Spleen (tissue), 11 donors: ENCODE measurements around the gene DPYSL3. TPM values are rescaled to one million over a fixed set of nuclear protein-coding genes. Genes with fewer than 3 reads are reported as not detected.

Experiments
- DNase-seq: peaks from one replicate; pipeline ENCODE4 v3.0.0-alpha.2; 2020
- H3K27ac ChIP-seq, 8 donors: fragments of 200-600 bp; sonication (generic) in 7 of 8; 1 replicate in 4 of 8; 2 replicates in 4 of 8; pipeline versions ENCODE4 v1.5.0 to v1.8.0; 2016 to 2021; ENCODE audit warnings: inconsistent platforms in 4 of 8, mild to moderate bottlenecking in 4 of 8, moderate library complexity in 1 of 8
- H3K27me3 ChIP-seq, 7 donors: fragments of 200-600 bp; sonication (generic) in 6 of 7; replicated peaks in 1 of 7; 1 replicate in 4 of 7; 2 replicates in 3 of 7; pipeline versions ENCODE4 v1.5.0 to v1.8.0; 2016 to 2021; ENCODE audit warnings: inconsistent platforms in 3 of 7, mild to moderate bottlenecking in 1 of 7
- H3K36me3 ChIP-seq, 6 donors: fragments of 200-600 bp; sonication (generic) in 5 of 6; 1 replicate in 4 of 6; 2 replicates in 2 of 6; pipeline versions ENCODE4 v1.5.0 to v1.8.0; 2016 to 2021; ENCODE audit warnings: inconsistent platforms in 2 of 6
- H3K4me1 ChIP-seq, 6 donors: fragments of 200-600 bp; sonication (generic) in 5 of 6; 1 replicate in 3 of 6; 2 replicates in 3 of 6; pipeline versions ENCODE4 v1.5.0 to v1.8.0; 2016 to 2021; ENCODE audit warnings: inconsistent platforms in 3 of 6
- H3K4me3 ChIP-seq, 8 donors: fragments of 200-600 bp; sonication (generic) in 7 of 8; 1 replicate in 4 of 8; 2 replicates in 4 of 8; pipeline versions ENCODE4 v1.5.0 to v1.8.0; 2016 to 2021; ENCODE audit warnings: inconsistent platforms in 4 of 8, mild to moderate bottlenecking in 4 of 8, moderate library complexity in 2 of 8
- H3K9me3 ChIP-seq, 8 donors: fragments of 200-600 bp; sonication (generic) in 7 of 8; 1 replicate in 4 of 8; 2 replicates in 4 of 8; pipeline versions ENCODE4 v1.5.0 to v1.8.0; 2016 to 2021; ENCODE audit warnings: inconsistent platforms in 4 of 8
- CTCF ChIP-seq, 11 experiments: fragments of 200-600 bp in 7 of 11; fragments of 450-650 bp in 4 of 11; sonication (generic) in 4 of 11; IDR thresholded peaks in 8 of 11; conservative IDR thresholded peaks in 3 of 11; 1 replicate in 7 of 11; 2 replicates in 4 of 11; pipeline versions ENCODE4 v1.4.0 to v1.8.0; 2016 to 2021; ENCODE audit warnings: antibody characterized with exemption in 11 of 11, inconsistent platforms in 4 of 11, mild to moderate bottlenecking in 1 of 11
- POLR2A ChIP-seq, 3 donors: fragments of 450-650 bp; IDR thresholded peaks; one replicate each; pipeline ENCODE4 v1.5.1; 2017; ENCODE audit warnings: antibody characterized with exemption in 3 of 3, mild to moderate bottlenecking in 1 of 3
- POLR2AphosphoS5 ChIP-seq, 3 donors: sonication (generic); formaldehyde crosslinking; IDR thresholded peaks; one replicate each; pipeline ENCODE4 v1.5.1; 2017; ENCODE audit warnings: antibody characterized with exemption in 3 of 3
- WGBS, 5 donors: extraction: QIAGEN DNeasy Blood & Tissue Kit in 3 of 5; methylation state at CpG; one replicate each; pipeline versions ENCODE4 v1.1.5 to v1.1.7; 2013 to 2018; 5-methylcytosine and 5-hydroxymethylcytosine counted together
- intact Hi-C: fragments of 100-400 bp; cut with DNase I; formaldehyde crosslinking; loops from one replicate; pipeline ENCODE4 v1.15.0; 2023; ENCODE audit warnings: low total_unique reads
- polyA plus RNA-seq, 3 donors: library from polyadenylated mRNA; stranded (reverse); fragments of 200-250 nt; gene quantifications; one replicate each; pipeline ENCODE4 v1.2.1, GENCODE V29; 2013
- total RNA-seq, 7 donors: library from RNA; depleted of rRNA in 3 of 7; stranded (reverse); fragments of >200 nt in 3 of 7; fragmentation: NEBNext Ultra II Directional in 4 of 7; extraction: Animal tissue kit (Norgen Biotek cat#: 25700) in 4 of 7; gene quantifications; one replicate each; pipeline versions ENCODE4 v1.1.0 to v1.2.1, GENCODE V29; 2016 to 2021
- donor health status: healthy with polysubstance abuse.
- donor health status: DM: no; HTN: no; CAD: no; lungs with moderate emphysema.
- donor health status: DM: no; HTN: no; CAD: no.
- donor health status: Bipolar disorder and iron deficiency.
- donor health status: healthy.
- donor health status: DM: no; HTN: no; CAD: no.
- donor health status: DM: yes; HTN: yes; CAD: no.

Gene DPYSL3
- total and polyA plus RNA-seq, 10 donors, result 10.0 to 58.2 (median 40.4) TPM

GRCh38 chr5:147515269-147515668 lies 5.4 kb upstream of the DPYSL3 start:
- no peaks in the 10 kb centered on the region for H3K9me3 ChIP-seq
- peak overlapping the region in 1 of 8 donors; percentile 54 for H3K27ac ChIP-seq
- 59 to 67% (median 65%) methylated on average over 7 of the region's 7 CpGs for WGBS, 5 donors
- no peaks in the 10 kb centered on the region for H3K36me3 ChIP-seq
- DNase-seq, result no peak
- H3K4me1 ChIP-seq, result peaks cover 0 to 6% (median 0%) of the 10 kb centered on the region in 6 donors
- H3K27me3 ChIP-seq, result peaks cover 0 to 12% (median 0%) of the 10 kb centered on the region in 7 donors
- H3K4me3 ChIP-seq, result no peak overlapping the region
- TF ChIP-seq POLR2AphosphoS5 (IDR thresholded peaks at IDR 0.05) (no peak), CTCF (IDR thresholded peaks at IDR 0.05 in 8 of 11, conservative IDR thresholded peaks at IDR 0.05 in 3 of 11) (no peak), POLR2A (IDR thresholded peaks at IDR 0.05) (no peak)
- intact Hi-C loops, result no loop called here

GRCh38 chr5:147512659-147513379 lies 3.0 kb upstream of the DPYSL3 start:
- no peaks in the 10 kb centered on the region for H3K9me3 ChIP-seq
- H3K27me3 ChIP-seq, result peaks cover 0 to 37% (median 12%) of the 10 kb centered on the region in 7 donors
- H3K4me3 ChIP-seq, result no peak overlapping the region
- H3K36me3 ChIP-seq, result no peaks in the 10 kb centered on the region
- no peak overlapping the region for H3K27ac ChIP-seq
- TF ChIP-seq POLR2A (IDR thresholded peaks at IDR 0.05), result no peak
- TF ChIP-seq POLR2AphosphoS5 (IDR thresholded peaks at IDR 0.05), result no peak
- no peak for TF ChIP-seq CTCF (IDR thresholded peaks at IDR 0.05 in 8 of 11, conservative IDR thresholded peaks at IDR 0.05 in 3 of 11)
- peaks cover 0 to 17% (median 7%) of the 10 kb centered on the region in 6 donors for H3K4me1 ChIP-seq
- 78 to 95% (median 82%) methylated on average over 3 of the region's 3 CpGs for WGBS, 5 donors
- intact Hi-C loops, result no loop called here
- DNase-seq, result no peak

DNA sequence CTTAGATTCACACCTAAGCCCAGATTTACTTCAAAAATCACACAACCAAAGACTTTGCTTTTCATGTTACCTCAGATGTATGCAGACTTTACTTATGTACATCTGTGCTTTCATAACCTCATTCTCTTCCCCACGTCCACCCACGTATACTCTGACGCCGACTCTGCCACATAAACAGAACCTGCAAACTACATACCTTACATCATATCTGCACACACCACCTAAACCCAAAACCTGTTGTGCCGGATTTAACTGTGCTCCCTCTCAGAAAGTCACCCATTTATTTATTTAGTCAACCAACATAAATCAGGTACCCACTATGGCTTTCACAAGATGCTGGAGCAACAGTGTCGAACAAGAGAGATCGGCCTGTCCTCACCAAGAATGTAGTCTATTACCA lies 1.0 kb upstream of the DPYSL3 start:
- H3K4me3 ChIP-seq, result no peak overlapping the region
- DNase-seq, result no peak
- H3K36me3 ChIP-seq, result no peaks in the 10 kb centered on the region
- intact Hi-C loops, result no loop called here
- H3K27ac ChIP-seq, result no peak overlapping the region
- H3K27me3 ChIP-seq, result peaks cover 0 to 40% (median 12%) of the 10 kb centered on the region in 7 donors
- 81 to 97% (median 91%) methylated on average over 7 of the region's 7 CpGs for WGBS, 5 donors
- H3K4me1 ChIP-seq, result peaks cover 0 to 15% (median 7%) of the 10 kb centered on the region in 6 donors
- TF ChIP-seq POLR2A (IDR thresholded peaks at IDR 0.05), result no peak
- no peaks in the 10 kb centered on the region for H3K9me3 ChIP-seq

DNA sequence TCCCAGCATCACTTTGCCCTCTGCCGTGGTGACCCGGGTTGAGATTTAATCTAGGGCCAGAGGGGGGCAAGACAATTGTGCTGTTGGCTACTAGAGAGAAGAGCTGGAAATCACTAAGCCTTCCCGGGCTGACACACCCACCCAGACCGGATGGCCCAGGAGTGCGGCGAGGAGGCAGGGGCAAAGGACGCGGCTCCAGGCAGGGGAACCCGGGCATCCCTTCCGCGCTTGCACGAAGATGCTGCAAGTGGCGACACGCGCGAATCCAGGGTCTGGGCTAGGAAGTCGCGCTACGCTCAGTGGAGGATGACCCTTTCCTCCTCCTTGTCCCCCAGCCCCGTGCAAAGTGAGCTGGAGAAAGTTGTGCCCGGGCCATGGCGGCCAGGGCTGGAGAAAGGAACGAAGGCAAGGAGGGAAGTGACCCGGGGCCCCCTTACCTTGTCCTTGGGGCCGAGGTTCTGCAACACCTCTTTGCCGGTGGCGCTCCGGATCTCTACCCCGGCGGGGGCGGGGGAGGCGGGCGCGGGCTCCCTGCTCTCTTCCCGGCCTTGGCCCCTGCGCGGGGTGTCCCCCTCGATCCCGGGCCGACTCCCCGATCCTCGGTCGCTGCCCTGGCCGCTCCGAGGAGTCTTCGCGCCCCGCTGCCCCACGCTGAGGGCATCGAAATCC lies 693 bp downstream of the DPYSL3 start:
- Histone ChIP-seq H3K36me3 (no peaks in the 10 kb centered on the region), H3K27me3 (peaks cover 0 to 40% (median 12%) of the 10 kb centered on the region in 7 donors), H3K4me1 (peaks cover 0 to 18% (median 8%) of the 10 kb centered on the region in 6 donors), H3K9me3 (no peaks in the 10 kb centered on the region), H3K27ac (peak overlapping the region; percentile 46 to 85 (median 73)), H3K4me3 (peak overlapping the region; percentile 16 to 73 (median 50))
- intact Hi-C loops, result no loop called here
- TF ChIP-seq POLR2A (IDR thresholded peaks at IDR 0.05) (no peak), POLR2AphosphoS5 (IDR thresholded peaks at IDR 0.05) (peak in 2 of 3 donors; percentile 39 to 55), CTCF (IDR thresholded peaks at IDR 0.05 in 8 of 11, conservative IDR thresholded peaks at IDR 0.05 in 3 of 11) (no peak)
- DNase-seq, result peak; percentile 75
- 5 to 18% (median 6%) methylated on average over 23 to 50 of the region's 50 CpGs for WGBS, 5 donors
